ENCODE data around the gene PRKG1. TPM values are rescaled to one million over a fixed set of nuclear protein-coding genes. Genes with fewer than 3 reads are reported as not detected.

The PRKG1 gene
- polyA plus RNA-seq, 3 donors = not detected

- DNase-seq = no peak
- no peak overlapping the region for H3K4me3 ChIP-seq (replicated peaks in 1 of 3; ENCODE audit: low read depth in 2 of 3, low read length in 3 of 3)
- Mint-ChIP-seq H3K27me3 (ENCODE audit: low read depth in 3 of 3) (no peaks in the 10 kb centered on the region), H3K27ac (no peak overlapping the region), H3K4me1 (no peaks in the 10 kb centered on the region), H3K4me3 (no peak overlapping the region), H3K36me3 (no peaks in the 10 kb centered on the region), H3K9me3 (peaks cover 0 to 4% (median 1%) of the 10 kb centered on the region in 7 donors)
- H3K4me1 ChIP-seq (ENCODE audit: control insufficient read depth in 1 of 2, insufficient read depth in 2 of 2, low read length in 2 of 2) = no peaks in the 10 kb centered on the region
- intact Hi-C loops (cut with micrococcal nuclease) = no loop called here
- WGBS (ENCODE audit: insufficient coverage) = 86% methylated on average over 1 of the region's 3 CpGs
- no peaks in the 10 kb centered on the region for H4K20me1 ChIP-seq (ENCODE audit: insufficient read depth, low read length)
- no peaks in the 10 kb centered on the region for H3K9me3 ChIP-seq (replicated peaks in 1 of 2; ENCODE audit: control insufficient read depth in 1 of 2, insufficient read depth in 1 of 2, low read length in 2 of 2)
- no peaks in the 10 kb centered on the region for H3K36me3 ChIP-seq (replicated peaks in 1 of 2; ENCODE audit: control insufficient read depth in 1 of 2, insufficient read depth in 2 of 2, low read length in 2 of 2)
- no peak overlapping the region for H3K27ac ChIP-seq (ENCODE audit: low read depth in 1 of 2, low read length in 2 of 2)
- H3K79me2 ChIP-seq (ENCODE audit: insufficient read depth, low read length) = no peaks in the 10 kb centered on the region
- no peaks in the 10 kb centered on the region for H3K27me3 ChIP-seq (ENCODE audit: control insufficient read depth in 2 of 2, insufficient read depth in 2 of 2, low read length in 2 of 2)
- no peak overlapping the region for H2AFZ ChIP-seq (ENCODE audit: insufficient read depth, low read depth, low read length, poor library complexity, severe bottlenecking)
- TF ChIP-seq CTCF (IDR thresholded peaks at IDR 0.05) = no peak
- no peak overlapping the region for H3K4me2 ChIP-seq (replicated peaks; ENCODE audit: extremely low read depth, low read length, poor library complexity, severe bottlenecking)
- H3K9ac ChIP-seq (ENCODE audit: insufficient read depth, low read length, poor library complexity, severe bottlenecking) = no peak overlapping the region
These were observed 1176.2 kb downstream of the PRKG1 start for GRCh38 chr10:52250510-52250909.

- no peak for TF ChIP-seq CTCF (IDR thresholded peaks at IDR 0.05)
- no peak overlapping the region for H2AFZ ChIP-seq (ENCODE audit: insufficient read depth, low read depth, low read length, poor library complexity, severe bottlenecking)
- intact Hi-C loops (cut with micrococcal nuclease) = no loop called here
- Mint-ChIP-seq H3K36me3 (no peaks in the 10 kb centered on the region), H3K27ac (no peak overlapping the region), H3K4me1 (no peaks in the 10 kb centered on the region), H3K9me3 (peaks cover 0 to 4% (median 1%) of the 10 kb centered on the region in 7 donors), H3K27me3 (ENCODE audit: low read depth in 3 of 3) (no peaks in the 10 kb centered on the region), H3K4me3 (no peak overlapping the region)
- H3K27ac ChIP-seq (ENCODE audit: low read depth in 1 of 2, low read length in 2 of 2) = no peak overlapping the region
- no peaks in the 10 kb centered on the region for H3K27me3 ChIP-seq (ENCODE audit: control insufficient read depth in 2 of 2, insufficient read depth in 2 of 2, low read length in 2 of 2)
- 80% methylated on average over 1 of the region's 3 CpGs for WGBS (ENCODE audit: insufficient coverage)
- no peaks in the 10 kb centered on the region for H3K9me3 ChIP-seq (replicated peaks in 1 of 2; ENCODE audit: control insufficient read depth in 1 of 2, insufficient read depth in 1 of 2, low read length in 2 of 2)
- no peak overlapping the region for H3K4me2 ChIP-seq (replicated peaks; ENCODE audit: extremely low read depth, low read length, poor library complexity, severe bottlenecking)
- H3K79me2 ChIP-seq (ENCODE audit: insufficient read depth, low read length) = no peaks in the 10 kb centered on the region
- H3K4me1 ChIP-seq (ENCODE audit: control insufficient read depth in 1 of 2, insufficient read depth in 2 of 2, low read length in 2 of 2) = no peaks in the 10 kb centered on the region
- no peak for DNase-seq
- no peak overlapping the region for H3K4me3 ChIP-seq (replicated peaks in 1 of 3; ENCODE audit: low read depth in 2 of 3, low read length in 3 of 3)
- H3K36me3 ChIP-seq (replicated peaks in 1 of 2; ENCODE audit: control insufficient read depth in 1 of 2, insufficient read depth in 2 of 2, low read length in 2 of 2) = no peaks in the 10 kb centered on the region
- no peaks in the 10 kb centered on the region for H4K20me1 ChIP-seq (ENCODE audit: insufficient read depth, low read length)
- no peak overlapping the region for H3K9ac ChIP-seq (ENCODE audit: insufficient read depth, low read length, poor library complexity, severe bottlenecking)
These were observed 1178.0 kb downstream of the PRKG1 start for GRCh38 chr10:52252307-52252706.
